Stimulated activated naive B cell treated with anti-CD40 and anti-IgM and Interleukin-4, amounts not matched to agents 10 μg/mL and 1 μg/mL and 100 μg/mL, for 72 hours (primary cell): Measurements from ENCODE around the gene PDCD5.

Source experiments
- ATAC-seq, 2 donors: fragments of 150-1000 bp; cut with Tn5 transposase; replicated peaks; 2 replicates each; pipeline ENCODE4 v1.10.0; 2021; ENCODE audit warnings: moderate library complexity in 1 of 2
- DNase-seq: peaks from one replicate; pipeline ENCODE4 v3.0.0; 2021
- H3K27ac Mint-ChIP-seq: one replicate; pipeline ENCODE4 v1.8.0; 2022; ENCODE audit warnings: mild to moderate bottlenecking, mixed read lengths
- H3K27me3 Mint-ChIP-seq, 2 donors: one replicate each; pipeline ENCODE4 v1.8.0; 2022; ENCODE audit warnings: mixed read lengths in 2 of 2
- H3K36me3 Mint-ChIP-seq, 2 donors: one replicate each; pipeline ENCODE4 v1.8.0; 2022; ENCODE audit warnings: mixed read lengths in 2 of 2, mild to moderate bottlenecking in 1 of 2
- H3K4me1 Mint-ChIP-seq, 2 donors: one replicate each; pipeline ENCODE4 v1.8.0; 2022; ENCODE audit warnings: mixed read lengths in 2 of 2, mild to moderate bottlenecking in 1 of 2
- H3K4me3 Mint-ChIP-seq, 2 donors: one replicate each; pipeline ENCODE4 v1.8.0; 2022; ENCODE audit warnings: mild to moderate bottlenecking in 2 of 2, mixed read lengths in 2 of 2, moderate library complexity in 1 of 2
- H3K9me3 Mint-ChIP-seq, 2 donors: one replicate each; pipeline ENCODE4 v1.8.0; 2022; ENCODE audit warnings: mixed read lengths in 2 of 2, mild to moderate bottlenecking in 1 of 2

Gene PDCD5

GRCh38 chr19:32630338-32630737 is 49.3 kb downstream of the PDCD5 start:
- Mint-ChIP-seq H3K27me3 (no peaks in the 10 kb centered on the region), H3K9me3 (no peaks in the 10 kb centered on the region), H3K4me1 (no peaks in the 10 kb centered on the region), H3K36me3 (peaks cover 36 to 57% of the 10 kb centered on the region in 2 donors), H3K27ac (no peak overlapping the region), H3K4me3 (no peak overlapping the region)
- ATAC-seq (peak in 1 of 2 donors; percentile 29), DNase-seq (no peak)

DNA sequence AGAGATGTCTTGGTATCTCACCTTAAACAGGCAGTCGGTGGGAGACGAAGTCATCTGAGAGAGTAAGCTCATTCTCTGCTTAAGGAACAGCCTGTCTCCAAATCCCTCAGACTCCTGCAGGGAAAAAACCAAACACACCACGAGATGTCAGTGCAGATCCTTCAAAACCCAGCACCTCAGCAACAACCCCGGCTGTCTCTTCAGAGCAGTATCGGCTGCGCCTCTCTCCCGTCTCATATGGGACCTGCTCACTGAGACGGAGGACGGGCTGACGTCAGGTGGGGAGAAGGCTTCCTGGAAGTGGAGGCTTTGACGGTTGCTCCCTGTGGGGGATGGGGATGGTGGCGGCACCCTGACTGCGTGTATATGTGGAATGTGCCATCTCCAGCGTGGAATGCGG is 50.4 kb downstream of the PDCD5 start:
- ATAC-seq (no peak), DNase-seq (no peak)
- Mint-ChIP-seq H3K27me3 (no peaks in the 10 kb centered on the region), H3K27ac (no peak overlapping the region), H3K36me3 (peaks cover 35 to 59% of the 10 kb centered on the region in 2 donors), H3K4me1 (no peaks in the 10 kb centered on the region), H3K9me3 (no peaks in the 10 kb centered on the region), H3K4me3 (no peak overlapping the region)
